Neural cell (in vitro differentiated cells): ENCODE data around the gene CDK5RAP2. TPM values are rescaled to one million over a fixed set of nuclear protein-coding genes. Genes with fewer than 3 reads are reported as not detected.

ENCODE experiments used
- H2AFZ ChIP-seq: fragments of 200-600, 300-800 bp; sonication (generic), shearing (Covaris generic); 2 replicates; pipeline ENCODE4 v1.6.0; 2014; ENCODE audit warnings: low read depth, mild to moderate bottlenecking, antibody characterized with exemption, low read length, moderate library complexity
- H3F3A ChIP-seq: fragments of 200-600 bp; shearing (Covaris generic); 2 replicates; pipeline ENCODE4 v1.6.1; 2016; ENCODE audit warnings: mild to moderate bottlenecking, moderate library complexity, mixed read lengths, antibody characterized with exemption, low read length; ENCODE audit not compliant: insufficient read depth, poor library complexity, severe bottlenecking
- H3K27ac ChIP-seq: fragments of 200-600, 300-800 bp; sonication (generic), shearing (Covaris generic); 2 replicates; pipeline ENCODE4 v1.5.1; 2014; ENCODE audit warnings: mild to moderate bottlenecking, low read length, moderate library complexity
- H3K27me3 ChIP-seq: fragments of 300-800, 200-600 bp; sonication (generic), shearing (Covaris generic); 2 replicates; pipeline ENCODE4 v1.6.0; 2014; ENCODE audit warnings: mild to moderate bottlenecking, low read depth, low read length, moderate library complexity; ENCODE audit not compliant: insufficient read depth
- H3K36me3 ChIP-seq: fragments of 300-800, 200-600 bp; sonication (generic), shearing (Covaris generic); 2 replicates; pipeline ENCODE4 v1.5.1; 2014; ENCODE audit warnings: mild to moderate bottlenecking, antibody characterized with exemption, low read length, moderate library complexity; ENCODE audit not compliant: insufficient read depth
- H3K4me2 ChIP-seq: fragments of 300-800, 200-600 bp; sonication (generic), shearing (Covaris generic); 2 replicates; pipeline ENCODE4 v1.6.0; 2014; ENCODE audit warnings: mild to moderate bottlenecking, low read length
- H3K4me3 ChIP-seq: fragments of 300-800, 200-600 bp; sonication (generic), shearing (Covaris generic); 2 replicates; pipeline ENCODE4 v1.5.1; 2014; ENCODE audit warnings: mild to moderate bottlenecking, low read length, moderate library complexity
- H3K79me2 ChIP-seq: fragments of 200-600 bp; shearing (Covaris generic); replicated peaks from 2 replicates; pipeline ENCODE4 v1.6.0; 2014; ENCODE audit warnings: mild to moderate bottlenecking, low read length, moderate library complexity; ENCODE audit not compliant: insufficient read depth
- H3K9ac ChIP-seq: fragments of 300-800, 200-600 bp; sonication (generic), shearing (Covaris generic); 2 replicates; pipeline ENCODE4 v1.6.1; 2016; ENCODE audit warnings: mild to moderate bottlenecking, low read length, mixed read lengths
- H3K9me2 ChIP-seq: fragments of 200-600 bp; shearing (Covaris generic); 2 replicates; pipeline ENCODE4 v1.6.1; 2016; ENCODE audit warnings: mild to moderate bottlenecking, low read length, mixed read lengths; ENCODE audit not compliant: insufficient read depth
- H3K9me3 ChIP-seq: fragments of 200-600, 300-800 bp; sonication (generic), shearing (Covaris generic); 2 replicates; pipeline ENCODE4 v1.6.1; 2016; ENCODE audit warnings: mild to moderate bottlenecking, mixed run types, low read length, moderate library complexity, mixed read lengths
- H4K20me1 ChIP-seq: fragments of 200-600 bp; shearing (Covaris generic); 2 replicates; pipeline ENCODE4 v1.6.1; 2016; ENCODE audit warnings: mild to moderate bottlenecking, mixed run types; ENCODE audit not compliant: insufficient read depth
- CTCF ChIP-seq: fragments of 450-650 bp; IDR thresholded peaks from 2 replicates; pipeline ENCODE4 v1.5.1; 2014; ENCODE audit warnings: antibody characterized with exemption, mild to moderate bottlenecking, moderate library complexity; ENCODE audit not compliant: poor library complexity, severe bottlenecking
- EP300 ChIP-seq: fragments of 450-650 bp; conservative IDR thresholded peaks from 2 replicates; pipeline ENCODE4 v1.6.1; 2014; ENCODE audit warnings: antibody characterized with exemption, mild to moderate bottlenecking, moderate library complexity; ENCODE audit not compliant: poor library complexity, severe bottlenecking
- EZH2 ChIP-seq: fragments of 200-600, 300-800 bp; shearing (Covaris generic), sonication (generic); IDR thresholded peaks from 2 replicates; pipeline ENCODE4 v1.6.1; 2014; ENCODE audit warnings: antibody characterized with exemption, low read length, borderline replicate concordance, mild to moderate bottlenecking; ENCODE audit not compliant: insufficient read depth, poor library complexity, severe bottlenecking
- MXI1 ChIP-seq: fragments of 450-650 bp; conservative IDR thresholded peaks from 2 replicates; pipeline ENCODE4 v1.6.1; 2014; ENCODE audit warnings: antibody characterized with exemption, mild to moderate bottlenecking; ENCODE audit not compliant: poor library complexity, severe bottlenecking
- POLR2AphosphoS5 ChIP-seq: IDR thresholded peaks from 2 replicates; pipeline ENCODE4 v1.6.1; 2012
- RAD21 ChIP-seq: fragments of 450-650 bp; conservative IDR thresholded peaks from 2 replicates; pipeline ENCODE4 v1.6.1; 2014; ENCODE audit warnings: antibody characterized with exemption, mild to moderate bottlenecking, moderate library complexity
- REST ChIP-seq: IDR thresholded peaks from 2 replicates; pipeline ENCODE4 v1.6.1; 2012; ENCODE audit warnings: borderline replicate concordance
- SMC3 ChIP-seq: fragments of 450-650 bp; conservative IDR thresholded peaks from 2 replicates; pipeline ENCODE4 v1.6.1; 2014; ENCODE audit warnings: antibody characterized with exemption, mild to moderate bottlenecking, moderate library complexity; ENCODE audit not compliant: poor library complexity
- TAF1 ChIP-seq: IDR thresholded peaks from 2 replicates; pipeline ENCODE4 v1.6.1; 2012; ENCODE audit warnings: low read depth
- polyA plus RNA-seq: library from polyadenylated mRNA; depleted of rRNA; stranded (reverse); fragments of >200 nt; gene quantifications from 2 replicates; pipeline ENCODE4 v1.2.3, GENCODE V29; 2014

The CDK5RAP2 gene
- polyA plus RNA-seq, 1 donor from 2014 or later: 43.3 TPM

- Histone ChIP-seq H3K27me3 (no peaks in the 10 kb centered on the region), H3K79me2 (no peaks in the 10 kb centered on the region), H3K4me2 (no peak overlapping the region), H3K4me3 (no peak overlapping the region), H3K36me3 (no peaks in the 10 kb centered on the region), H3K27ac (no peak overlapping the region), H4K20me1 (no peaks in the 10 kb centered on the region), H3K9me3 (no peaks in the 10 kb centered on the region), H3K9me2 (no peaks in the 10 kb centered on the region), H3K9ac (no peak overlapping the region), H2AFZ (no peak overlapping the region), H3F3A (no peaks in the 10 kb centered on the region)
- no peak for TF ChIP-seq POLR2AphosphoS5
- TF ChIP-seq EP300: no peak
- TF ChIP-seq CTCF: no peak
- TF ChIP-seq REST: no peak
- no peak for TF ChIP-seq EZH2
- no peak for TF ChIP-seq RAD21
- no peak for TF ChIP-seq SMC3
- TF ChIP-seq MXI1: no peak
- TF ChIP-seq TAF1: no peak
Observed at GRCh38 chr9:120416781-120417427, 163.1 kb downstream of the CDK5RAP2 start.

GRCh38 chr9:120413121-120414048 is 166.6 kb downstream of the CDK5RAP2 start:
- Histone ChIP-seq H3K79me2 (no peaks in the 10 kb centered on the region), H2AFZ (no peak overlapping the region), H3K27me3 (no peaks in the 10 kb centered on the region), H3K36me3 (peaks cover 4% of the 10 kb centered on the region), H4K20me1 (no peaks in the 10 kb centered on the region), H3K4me3 (no peak overlapping the region), H3K4me2 (no peak overlapping the region), H3K9ac (no peak overlapping the region), H3K9me3 (no peaks in the 10 kb centered on the region), H3F3A (peaks cover 3% of the 10 kb centered on the region), H3K27ac (no peak overlapping the region), H3K9me2 (no peaks in the 10 kb centered on the region)
- TF ChIP-seq POLR2AphosphoS5 (no peak), MXI1 (no peak), REST (no peak), SMC3 (no peak), EZH2 (no peak), TAF1 (no peak), CTCF (no peak), RAD21 (no peak), EP300 (no peak)
